Duodenal mucosa (tissue), 2 donors: ENCODE data around the gene PPM1F.

ENCODE experiments used
- H3K27ac ChIP-seq: one replicate; pipeline ENCODE4 v1.7.0; 2013; ENCODE audit warnings: low read depth, low read length
- H3K27me3 ChIP-seq, 2 donors: one replicate each; pipeline ENCODE4 v1.7.0; 2013; ENCODE audit warnings: low read length in 2 of 2, control low read depth in 1 of 2; ENCODE audit not compliant: insufficient read depth in 2 of 2, control insufficient read depth in 1 of 2
- H3K36me3 ChIP-seq, 2 donors: one replicate each; pipeline ENCODE4 v1.7.0; 2013; ENCODE audit warnings: low read length in 2 of 2, control low read depth in 1 of 2; ENCODE audit not compliant: insufficient read depth in 2 of 2, control insufficient read depth in 1 of 2
- H3K4me1 ChIP-seq, 2 donors: one replicate each; pipeline ENCODE4 v1.7.0; 2013; ENCODE audit warnings: low read length in 2 of 2, control low read depth in 1 of 2; ENCODE audit not compliant: insufficient read depth in 2 of 2, control insufficient read depth in 1 of 2
- H3K4me3 ChIP-seq, 2 donors: one replicate each; pipeline ENCODE4 v1.7.0; 2013; ENCODE audit warnings: low read length in 2 of 2, low read depth in 1 of 2
- H3K9ac ChIP-seq, 2 donors: one replicate each; pipeline ENCODE4 v1.7.0; 2013; ENCODE audit warnings: low read length in 2 of 2, low read depth in 1 of 2
- H3K9me3 ChIP-seq, 2 donors: one replicate each; pipeline ENCODE4 v1.7.0; 2013; ENCODE audit warnings: low read length in 2 of 2, control low read depth in 1 of 2; ENCODE audit not compliant: control insufficient read depth in 1 of 2

The PPM1F gene

DNA sequence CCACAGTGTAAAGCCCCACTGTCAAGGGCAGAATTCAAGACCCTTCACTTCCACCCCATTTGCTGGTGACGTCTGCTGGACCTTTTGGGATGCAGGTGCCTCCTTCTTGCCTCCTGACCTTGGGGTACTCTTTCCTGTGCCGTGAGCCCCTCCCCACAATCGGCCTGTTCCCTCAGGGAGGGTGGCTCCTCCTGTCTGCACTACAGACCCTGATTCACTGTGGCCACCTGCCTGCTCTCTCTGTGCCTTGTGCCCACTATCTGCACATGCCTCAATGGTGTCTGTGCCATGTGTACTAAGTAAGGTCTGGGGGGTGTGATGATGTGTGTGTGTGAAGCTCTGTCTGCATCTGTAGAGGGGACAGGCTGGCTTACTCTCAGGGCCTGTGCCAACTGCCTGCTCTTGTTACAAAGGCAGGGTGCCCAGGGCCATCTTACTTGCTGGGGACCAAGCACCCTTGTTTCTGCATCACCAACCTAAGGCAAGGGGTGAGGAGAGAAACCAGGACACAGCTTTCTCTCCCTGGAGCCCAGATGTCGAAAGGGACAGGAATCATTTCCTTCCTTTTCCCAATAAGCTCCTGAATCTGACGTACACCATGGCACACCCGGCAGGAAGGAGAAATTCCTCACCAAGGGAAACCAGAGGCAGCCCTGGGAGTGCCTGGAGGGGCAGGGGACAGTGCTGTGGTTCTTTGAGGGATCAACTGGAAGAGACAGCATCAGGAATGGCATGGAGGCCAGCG, 3.7 kb downstream of the PPM1F start:
- H3K4me1 ChIP-seq, result peaks cover 5 to 18% of the 10 kb centered on the region in 2 donors
- no peaks in the 10 kb centered on the region for H3K9me3 ChIP-seq
- no peaks in the 10 kb centered on the region for H3K27me3 ChIP-seq
- peaks cover 0 to 11% of the 10 kb centered on the region in 2 donors for H3K36me3 ChIP-seq
- peak overlapping the region; percentile 6 for H3K27ac ChIP-seq
- H3K4me3 ChIP-seq, result no peak overlapping the region
- H3K9ac ChIP-seq, result no peak overlapping the region

GRCh38 chr22:21948390-21948789, 4.3 kb downstream of the PPM1F start:
- Histone ChIP-seq H3K4me3 (no peak overlapping the region), H3K9ac (no peak overlapping the region), H3K36me3 (peaks cover 0 to 14% of the 10 kb centered on the region in 2 donors), H3K9me3 (no peaks in the 10 kb centered on the region), H3K4me1 (peaks cover 5 to 18% of the 10 kb centered on the region in 2 donors), H3K27ac (no peak overlapping the region), H3K27me3 (no peaks in the 10 kb centered on the region)

- H3K9me3 ChIP-seq, result no peaks in the 10 kb centered on the region
- no peaks in the 10 kb centered on the region for H3K27me3 ChIP-seq
- no peak overlapping the region for H3K4me3 ChIP-seq
- H3K36me3 ChIP-seq, result peaks cover 0 to 14% of the 10 kb centered on the region in 2 donors
- H3K4me1 ChIP-seq, result peaks cover 10 to 22% of the 10 kb centered on the region in 2 donors
- H3K27ac ChIP-seq, result peak overlapping the region; percentile 23
- H3K9ac ChIP-seq, result no peak overlapping the region
Measured at GRCh38 chr22:21947040-21948014, 5.3 kb downstream of the PPM1F start.

DNA sequence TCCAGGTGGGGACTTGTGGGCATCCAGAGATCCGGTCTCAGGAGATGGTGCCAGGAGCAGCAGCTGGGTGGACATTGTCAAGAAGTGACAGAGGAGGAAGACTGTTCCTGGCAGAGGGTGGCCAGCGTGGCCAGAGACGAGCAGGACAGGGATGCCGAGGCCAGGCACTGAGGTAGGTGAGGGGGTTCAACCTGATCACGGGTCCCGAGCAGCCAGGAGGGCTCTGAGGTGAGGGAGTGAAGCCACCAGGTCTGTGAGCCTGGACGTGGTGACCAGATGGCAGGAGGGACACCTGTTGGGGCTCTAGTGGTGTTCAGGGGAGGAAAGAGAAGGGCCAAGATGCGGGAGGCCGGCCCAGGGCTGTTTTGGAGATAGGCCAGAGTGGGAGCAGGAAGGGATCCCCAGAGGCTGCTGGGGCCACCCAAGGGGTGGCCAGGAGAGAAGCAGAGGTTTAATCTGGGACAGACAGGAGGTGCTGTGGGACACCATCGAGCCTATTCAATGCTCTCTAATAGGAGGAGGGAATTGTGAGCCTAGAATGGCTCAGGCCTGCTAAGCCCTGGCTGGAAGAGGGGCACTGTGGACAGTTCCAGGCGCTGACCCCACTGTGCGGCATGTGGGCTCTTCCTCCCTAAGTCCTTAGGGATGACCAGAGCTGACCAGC, 6.3 kb downstream of the PPM1F start:
- Histone ChIP-seq H3K4me3 (no peak overlapping the region), H3K9me3 (no peaks in the 10 kb centered on the region), H3K4me1 (peaks cover 10 to 22% of the 10 kb centered on the region in 2 donors), H3K9ac (no peak overlapping the region), H3K36me3 (peaks cover 0 to 14% of the 10 kb centered on the region in 2 donors), H3K27ac (peak overlapping the region; percentile 23), H3K27me3 (no peaks in the 10 kb centered on the region)

- H3K36me3 ChIP-seq, result peaks cover 0 to 14% of the 10 kb centered on the region in 2 donors
- H3K27ac ChIP-seq, result no peak overlapping the region
- H3K4me1 ChIP-seq, result peaks cover 10 to 22% of the 10 kb centered on the region in 2 donors
- H3K27me3 ChIP-seq, result no peaks in the 10 kb centered on the region
- H3K4me3 ChIP-seq, result no peak overlapping the region
- no peaks in the 10 kb centered on the region for H3K9me3 ChIP-seq
- H3K9ac ChIP-seq, result no peak overlapping the region
Measured at GRCh38 chr22:21945453-21946261, 7.0 kb downstream of the PPM1F start.

DNA sequence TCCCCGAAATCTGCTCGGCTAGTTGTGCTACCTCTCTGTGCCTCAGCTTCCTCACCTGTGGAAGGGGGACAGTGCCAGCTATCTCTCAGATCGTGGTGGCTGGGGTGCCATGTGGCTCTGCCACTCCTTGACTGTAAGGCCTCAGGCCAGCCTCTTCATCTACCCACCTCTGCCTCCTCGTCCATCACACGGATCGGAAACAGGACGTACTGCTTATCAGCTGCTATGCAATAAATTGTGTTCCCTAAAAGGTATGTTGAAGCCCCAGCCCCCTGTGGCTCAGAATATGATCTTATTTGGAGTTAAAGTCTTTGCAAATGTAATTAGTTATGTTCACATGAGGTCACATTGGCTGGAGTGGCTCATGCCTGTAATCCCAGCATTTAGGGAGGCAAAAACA, 7.8 kb downstream of the PPM1F start:
- Histone ChIP-seq H3K4me1 (peaks cover 10 to 22% of the 10 kb centered on the region in 2 donors), H3K4me3 (no peak overlapping the region), H3K9ac (no peak overlapping the region), H3K9me3 (no peaks in the 10 kb centered on the region), H3K36me3 (peaks cover 0 to 14% of the 10 kb centered on the region in 2 donors), H3K27ac (no peak overlapping the region), H3K27me3 (no peaks in the 10 kb centered on the region)

- Histone ChIP-seq H3K9me3 (no peaks in the 10 kb centered on the region), H3K4me3 (no peak overlapping the region), H3K9ac (no peak overlapping the region), H3K27ac (no peak overlapping the region), H3K36me3 (peaks cover 0 to 14% of the 10 kb centered on the region in 2 donors), H3K4me1 (peaks cover 10 to 27% of the 10 kb centered on the region in 2 donors), H3K27me3 (no peaks in the 10 kb centered on the region)
Measured at GRCh38 chr22:21943571-21944448, 8.8 kb downstream of the PPM1F start.

DNA sequence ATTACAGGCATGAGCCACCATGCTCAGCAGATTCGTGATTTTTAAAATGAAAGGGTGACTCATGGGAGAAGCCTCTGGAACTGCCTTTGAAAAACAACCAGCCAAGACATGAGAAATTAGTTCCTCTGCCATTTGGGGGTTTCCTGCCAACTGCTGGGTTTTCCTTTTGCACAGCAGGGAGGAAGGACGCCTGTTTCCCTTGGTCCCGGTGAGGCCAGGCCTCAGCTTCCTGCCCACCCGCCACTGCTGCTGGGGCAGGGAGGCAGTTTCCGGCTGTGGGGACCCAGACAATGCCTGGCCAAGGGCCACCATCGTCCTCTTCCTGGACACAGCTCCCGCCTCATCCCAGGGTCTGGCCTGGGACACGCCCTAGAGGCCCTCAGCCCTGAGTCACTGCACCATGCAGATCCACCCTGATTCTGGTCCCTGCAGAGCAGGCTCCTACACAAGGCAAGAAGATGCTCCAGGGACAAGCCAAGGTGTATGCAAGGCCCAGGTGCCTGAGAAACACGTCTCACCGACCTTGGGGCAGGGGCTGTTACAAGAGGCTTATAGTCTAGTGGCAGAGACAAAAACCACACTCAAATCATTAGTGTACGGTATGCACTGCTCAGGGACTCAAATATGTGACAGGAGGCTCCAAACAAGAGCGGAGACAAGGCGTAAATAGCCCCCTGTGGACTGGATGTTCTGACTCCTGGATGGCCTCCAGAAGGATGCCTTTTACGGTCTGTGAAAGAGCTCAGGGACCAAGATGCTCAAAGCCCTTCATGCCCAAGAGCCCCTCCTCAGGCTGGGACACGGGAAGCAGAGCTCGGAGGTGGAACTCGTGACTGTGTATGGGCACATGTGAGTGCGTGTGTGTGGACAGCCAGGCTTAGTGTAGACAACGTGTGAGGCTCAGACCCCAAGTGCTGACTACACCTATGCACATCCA, 10.0 kb downstream of the PPM1F start:
- no peak overlapping the region for H3K4me3 ChIP-seq
- H3K9me3 ChIP-seq, result no peaks in the 10 kb centered on the region
- no peak overlapping the region for H3K9ac ChIP-seq
- H3K4me1 ChIP-seq, result peaks cover 12 to 37% of the 10 kb centered on the region in 2 donors
- peak overlapping the region; percentile 70 for H3K27ac ChIP-seq
- no peaks in the 10 kb centered on the region for H3K27me3 ChIP-seq
- peaks cover 0 to 14% of the 10 kb centered on the region in 2 donors for H3K36me3 ChIP-seq
